ENCODE data around the gene SACM1L. TPM values are rescaled to one million over a fixed set of nuclear protein-coding genes. Genes with fewer than 3 reads are reported as not detected.

The SACM1L gene
- total RNA-seq, 1 experiment from 2014 or later, result 51.0 TPM

DNA sequence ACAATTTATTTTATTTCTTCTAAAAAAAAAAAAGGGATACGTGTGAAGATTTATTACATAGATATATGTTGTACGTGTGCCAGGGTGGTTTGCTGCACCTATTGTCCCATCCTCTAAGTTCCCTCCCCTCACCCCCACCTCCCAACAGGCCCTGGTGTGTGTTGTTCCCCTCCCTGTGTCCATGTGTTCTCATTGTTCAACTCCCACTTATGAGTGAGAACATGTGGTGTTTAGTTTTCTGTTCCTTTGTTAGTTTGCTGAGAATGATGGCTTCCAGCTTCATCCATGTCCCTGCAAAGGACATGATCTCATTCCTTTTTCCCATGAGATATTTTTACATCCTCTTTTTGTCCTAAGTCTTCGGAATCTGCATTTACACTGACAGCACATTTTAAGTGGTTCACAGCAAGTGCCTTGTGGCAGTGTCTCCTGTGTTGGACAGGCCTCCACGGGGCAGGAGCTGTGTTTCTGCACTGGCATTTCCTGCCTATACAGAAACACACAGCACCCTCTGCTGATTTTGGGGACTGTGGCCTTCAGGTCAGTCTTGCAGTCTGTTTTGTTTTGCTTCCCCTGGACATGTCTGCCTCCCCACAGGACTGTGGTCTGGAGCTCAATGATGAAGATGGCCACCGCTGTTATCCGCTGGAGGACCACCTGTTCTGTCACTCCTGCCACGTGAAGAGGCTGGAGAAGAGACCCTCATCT, 12.7 kb upstream of the SACM1L start:
- CTCF ChIA-PET, result interaction anchor here (1.5 to 1.7 kb wide), 2 partner anchors 17 to 20 kb away, joined by 5 to 7 read pairs; no protein-coding TSS in a partner anchor

DNA sequence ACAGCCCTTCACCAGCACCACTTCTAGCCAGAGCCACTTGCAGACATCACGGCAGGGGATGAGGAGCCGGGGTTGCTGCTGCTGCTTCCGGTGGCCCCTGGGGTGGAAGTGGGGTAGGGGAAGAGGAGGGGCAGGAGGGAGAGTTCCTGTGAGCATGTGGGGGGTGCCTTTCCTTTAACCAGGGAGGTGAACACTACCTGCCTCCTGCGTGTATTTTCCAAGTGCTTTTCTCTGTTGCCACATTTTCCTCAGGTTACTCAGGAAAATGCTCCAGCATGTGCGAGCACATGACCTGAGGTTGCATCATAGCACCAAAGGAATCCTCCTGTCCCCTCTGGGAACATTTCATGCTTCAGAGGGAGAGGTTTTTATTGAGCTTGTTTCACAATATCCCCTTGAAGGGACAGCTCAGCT, 12.2 kb upstream of the SACM1L start:
- Mint-ChIP-seq H3K4me3 (ENCODE audit: unreplicated experiment) (peak overlapping the region; percentile 43), H3K27me3 (ENCODE audit: insufficient read depth, unreplicated experiment) (no peaks in the 10 kb centered on the region), H3K36me3 (ENCODE audit: insufficient read depth, unreplicated experiment) (peaks cover 56% of the 10 kb centered on the region), H3K4me1 (ENCODE audit: low read depth, unreplicated experiment) (peaks cover 14% of the 10 kb centered on the region), H3K27ac (ENCODE audit: unreplicated experiment) (peak overlapping the region; percentile 92), H3K9me3 (ENCODE audit: unreplicated experiment) (no peaks in the 10 kb centered on the region)
- TF ChIP-seq, protein P1, sequence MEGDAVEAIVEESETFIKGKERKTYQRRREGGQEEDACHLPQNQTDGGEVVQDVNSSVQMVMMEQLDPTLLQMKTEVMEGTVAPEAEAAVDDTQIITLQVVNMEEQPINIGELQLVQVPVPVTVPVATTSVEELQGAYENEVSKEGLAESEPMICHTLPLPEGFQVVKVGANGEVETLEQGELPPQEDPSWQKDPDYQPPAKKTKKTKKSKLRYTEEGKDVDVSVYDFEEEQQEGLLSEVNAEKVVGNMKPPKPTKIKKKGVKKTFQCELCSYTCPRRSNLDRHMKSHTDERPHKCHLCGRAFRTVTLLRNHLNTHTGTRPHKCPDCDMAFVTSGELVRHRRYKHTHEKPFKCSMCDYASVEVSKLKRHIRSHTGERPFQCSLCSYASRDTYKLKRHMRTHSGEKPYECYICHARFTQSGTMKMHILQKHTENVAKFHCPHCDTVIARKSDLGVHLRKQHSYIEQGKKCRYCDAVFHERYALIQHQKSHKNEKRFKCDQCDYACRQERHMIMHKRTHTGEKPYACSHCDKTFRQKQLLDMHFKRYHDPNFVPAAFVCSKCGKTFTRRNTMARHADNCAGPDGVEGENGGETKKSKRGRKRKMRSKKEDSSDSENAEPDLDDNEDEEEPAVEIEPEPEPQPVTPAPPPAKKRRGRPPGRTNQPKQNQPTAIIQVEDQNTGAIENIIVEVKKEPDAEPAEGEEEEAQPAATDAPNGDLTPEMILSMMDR (IDR thresholded peaks at IDR 0.05; ENCODE audit: insufficient read depth in 1 of 2, low read depth in 1 of 2, low read length in 1 of 2, severe bottlenecking in 1 of 2, unreplicated experiment in 1 of 2), result no peak
- H3K27me3 ChIP-seq (replicated peaks; ENCODE audit: control insufficient read depth, insufficient read depth, low read length), result no peaks in the 10 kb centered on the region
- ChIA-PET POLR2A (interaction anchor here (0.7 kb wide), 1 partner anchor 13 kb away, joined by 9 read pairs; the partner anchor contains the start of gene SACM1L), CTCF (interaction anchor here (0.6 to 1.7 kb wide), 5 partner anchors 10 to 86 kb away, joined by 3 to 7 read pairs (median 4); no protein-coding TSS in a partner anchor)
- no peak overlapping the region for H3K4me3 ChIP-seq (ENCODE audit: low read depth, low read length)
- H3K4me1 ChIP-seq, result peaks cover 10% of the 10 kb centered on the region
- intact Hi-C loops (cut with micrococcal nuclease; ENCODE audit: unreplicated experiment), result loop anchor here (1.0 kb wide), 1 partner anchor 12 kb away; the partner anchor contains the start of gene SACM1L
- no TSS peak for BruUV-seq (replicated peaks)
- peaks cover 7% of the 10 kb centered on the region for H3K36me3 ChIP-seq (ENCODE audit: control insufficient read depth, insufficient read depth, low read length)
- H3K9me3 ChIP-seq, result no peaks in the 10 kb centered on the region
- peak; percentile 77 to 80 for DNase-seq

More for the DNA sequence above, 12.7 kb upstream of the SACM1L start:
- peaks cover 10% of the 10 kb centered on the region for H3K4me1 ChIP-seq
- intact Hi-C loops (cut with micrococcal nuclease; ENCODE audit: unreplicated experiment), result loop anchor here (1.0 kb wide), 1 partner anchor 13 kb away; the partner anchor contains the start of gene SACM1L
- no TSS peak for BruUV-seq (replicated peaks)
- no peaks in the 10 kb centered on the region for H3K27me3 ChIP-seq (replicated peaks; ENCODE audit: control insufficient read depth, insufficient read depth, low read length)
- Mint-ChIP-seq H3K27me3 (ENCODE audit: insufficient read depth, unreplicated experiment) (no peaks in the 10 kb centered on the region), H3K4me3 (ENCODE audit: unreplicated experiment) (no peak overlapping the region), H3K36me3 (ENCODE audit: insufficient read depth, unreplicated experiment) (peaks cover 52% of the 10 kb centered on the region), H3K4me1 (ENCODE audit: low read depth, unreplicated experiment) (peaks cover 14% of the 10 kb centered on the region), H3K9me3 (ENCODE audit: unreplicated experiment) (no peaks in the 10 kb centered on the region), H3K27ac (ENCODE audit: unreplicated experiment) (peak overlapping the region; percentile 92)
- no peak overlapping the region for H3K4me3 ChIP-seq (ENCODE audit: low read depth, low read length)
- DNase-seq, result no peak
- TF ChIP-seq, protein P1 (IDR thresholded peaks at IDR 0.05; ENCODE audit: insufficient read depth in 1 of 2, low read depth in 1 of 2, low read length in 1 of 2, severe bottlenecking in 1 of 2, unreplicated experiment in 1 of 2), result no peak
- no peaks in the 10 kb centered on the region for H3K9me3 ChIP-seq
- H3K36me3 ChIP-seq (ENCODE audit: control insufficient read depth, insufficient read depth, low read length), result peaks cover 7% of the 10 kb centered on the region
- POLR2A ChIA-PET, result no interaction called here

DNA sequence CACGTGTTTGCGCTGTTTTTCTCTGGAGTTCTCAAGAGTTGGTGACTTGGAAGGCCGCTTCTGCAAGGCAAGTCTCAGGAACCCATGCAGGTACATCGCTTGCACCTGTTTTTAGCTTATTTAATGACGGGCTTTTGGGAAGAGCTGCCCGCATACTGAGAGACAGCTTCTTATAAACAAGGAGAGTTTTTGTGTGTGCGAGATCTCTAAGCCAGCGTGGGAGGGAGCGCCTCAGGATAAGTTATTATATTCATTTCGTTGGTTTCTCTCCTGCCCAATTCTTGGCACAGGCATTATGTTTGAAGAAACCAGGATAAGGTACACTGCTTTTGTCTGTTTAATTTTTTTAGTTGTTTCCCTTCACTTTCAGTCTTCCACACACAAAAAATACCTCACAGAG, 11.4 kb upstream of the SACM1L start:
- Mint-ChIP-seq H3K4me3 (ENCODE audit: unreplicated experiment) (no peak overlapping the region), H3K9me3 (ENCODE audit: unreplicated experiment) (no peaks in the 10 kb centered on the region), H3K4me1 (ENCODE audit: low read depth, unreplicated experiment) (peaks cover 14% of the 10 kb centered on the region), H3K36me3 (ENCODE audit: insufficient read depth, unreplicated experiment) (peaks cover 56% of the 10 kb centered on the region), H3K27me3 (ENCODE audit: insufficient read depth, unreplicated experiment) (no peaks in the 10 kb centered on the region), H3K27ac (ENCODE audit: unreplicated experiment) (peak overlapping the region; percentile 92)
- DNase-seq, result no peak
- ChIA-PET POLR2A (interaction anchor here (0.7 kb wide), 1 partner anchor 12 kb away, joined by 9 read pairs; the partner anchor contains the start of gene SACM1L), CTCF (interaction anchor here (0.6 to 1.7 kb wide), 5 partner anchors 11 to 86 kb away, joined by 3 to 7 read pairs (median 4); no protein-coding TSS in a partner anchor)
- Histone ChIP-seq H3K36me3 (ENCODE audit: control insufficient read depth, insufficient read depth, low read length) (peaks cover 7% of the 10 kb centered on the region), H3K4me3 (ENCODE audit: low read depth, low read length) (no peak overlapping the region), H3K9me3 (no peaks in the 10 kb centered on the region), H3K27me3 (replicated peaks; ENCODE audit: control insufficient read depth, insufficient read depth, low read length) (no peaks in the 10 kb centered on the region), H3K4me1 (peaks cover 10% of the 10 kb centered on the region)
- intact Hi-C loops (cut with micrococcal nuclease; ENCODE audit: unreplicated experiment), result loop anchor here (1.0 kb wide), 1 partner anchor 11 kb away; the partner anchor contains the start of gene SACM1L
- BruUV-seq (replicated peaks), result no TSS peak
- TF ChIP-seq, protein P1 (IDR thresholded peaks at IDR 0.05; ENCODE audit: insufficient read depth in 1 of 2, low read depth in 1 of 2, low read length in 1 of 2, severe bottlenecking in 1 of 2, unreplicated experiment in 1 of 2), result no peak

All from Caco-2 (cell line).